ENCODE measurements around the gene DNAH11.

The DNAH11 gene

DNA sequence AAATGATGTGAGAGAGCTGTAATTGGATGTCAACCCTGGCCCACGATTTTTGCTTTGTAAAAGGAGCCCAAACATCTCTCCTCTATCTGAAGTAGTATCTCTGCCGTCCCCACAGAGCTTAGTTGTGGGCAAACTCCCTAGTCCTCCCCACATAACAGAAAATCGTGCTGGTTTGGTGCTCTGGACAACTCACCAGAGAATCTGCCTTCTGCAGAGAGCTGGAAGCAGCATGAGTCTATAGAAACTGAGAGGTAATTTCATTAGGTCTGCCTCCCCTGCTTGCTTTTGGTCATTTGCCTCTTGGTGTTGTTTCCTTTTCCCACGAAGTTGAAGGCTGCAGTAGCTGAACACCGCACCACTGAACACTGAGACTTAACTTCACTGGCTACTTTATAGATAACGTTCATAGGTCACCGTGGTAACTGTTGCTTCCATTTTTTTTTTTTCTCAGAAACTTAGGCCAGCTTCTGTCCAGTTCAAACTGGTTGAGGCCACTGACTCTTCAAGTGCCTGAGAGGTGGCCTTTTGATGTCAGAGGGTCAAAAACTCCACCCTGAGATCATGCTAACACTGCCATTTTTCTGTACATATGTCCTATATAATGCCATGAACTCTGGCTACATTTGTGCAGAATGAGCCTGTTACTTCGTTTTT, 406.2 kb downstream of the DNAH11 start:
- DNase-seq (no peak), ATAC-seq (no peak)
- peaks cover 28% of the 10 kb centered on the region for H3K4me1 Mint-ChIP-seq
- peaks cover 6% of the 10 kb centered on the region for H3K27me3 Mint-ChIP-seq
- H3K36me3 Mint-ChIP-seq (ENCODE audit: low read depth), result peaks cover 2% of the 10 kb centered on the region
- H3K27ac Mint-ChIP-seq, result no peak overlapping the region
- H3K9me3 Mint-ChIP-seq, result no peaks in the 10 kb centered on the region
- H3K4me3 Mint-ChIP-seq, result no peak overlapping the region
